Endothelial cell (in vitro differentiated cells): Measurements from ENCODE around the gene IGSF1. TPM values are rescaled to one million over a fixed set of nuclear protein-coding genes. Genes with fewer than 3 reads are reported as not detected.

ENCODE experiments used
- DNase-seq: peaks from one replicate; pipeline ENCODE4 v3.0.0; 2021; ENCODE audit warnings: low spot score
- H3K27ac Mint-ChIP-seq: one replicate; pipeline ENCODE4 v1.8.0; 2021; ENCODE audit warnings: mixed read lengths, inconsistent platforms; ENCODE audit not compliant: unreplicated experiment
- H3K27me3 Mint-ChIP-seq: one replicate; pipeline ENCODE4 v1.8.0; 2021; ENCODE audit warnings: mild to moderate bottlenecking, moderate library complexity, mixed read lengths, inconsistent platforms; ENCODE audit not compliant: unreplicated experiment
- H3K36me3 Mint-ChIP-seq: one replicate; pipeline ENCODE4 v1.8.0; 2021; ENCODE audit warnings: mild to moderate bottlenecking, low read depth, mixed read lengths, inconsistent platforms; ENCODE audit not compliant: unreplicated experiment
- H3K4me1 Mint-ChIP-seq: one replicate; pipeline ENCODE4 v1.8.0; 2021; ENCODE audit warnings: mild to moderate bottlenecking, mixed read lengths, inconsistent platforms; ENCODE audit not compliant: unreplicated experiment
- H3K4me3 Mint-ChIP-seq: one replicate; pipeline ENCODE4 v1.8.0; 2021; ENCODE audit warnings: mild to moderate bottlenecking, mixed read lengths, inconsistent platforms; ENCODE audit not compliant: unreplicated experiment
- H3K9me3 Mint-ChIP-seq: one replicate; pipeline ENCODE4 v1.8.0; 2021; ENCODE audit warnings: mixed read lengths, inconsistent platforms; ENCODE audit not compliant: unreplicated experiment
- CTCF ChIP-seq: fragments of 200-600 bp; sonication (generic); IDR thresholded peaks from one replicate; pipeline ENCODE4 v1.5.0; 2021; ENCODE audit warnings: antibody characterized with exemption; ENCODE audit not compliant: unreplicated experiment
- total RNA-seq: library from RNA; stranded (reverse); fragmentation: NEBNext Ultra II Directional; extraction: Animal tissue kit (Norgen Biotek cat#: 25700); gene quantifications from one replicate; pipeline ENCODE4 v1.2.1, GENCODE V29; 2021; ENCODE audit not compliant: unreplicated experiment

The IGSF1 gene
- total RNA-seq, 1 donor from 2014 or later, result 1.1 TPM

GRCh38 chrX:131239057-131239456, 50.0 kb downstream of the IGSF1 start:
- H3K27ac Mint-ChIP-seq, result no peak overlapping the region

DNA sequence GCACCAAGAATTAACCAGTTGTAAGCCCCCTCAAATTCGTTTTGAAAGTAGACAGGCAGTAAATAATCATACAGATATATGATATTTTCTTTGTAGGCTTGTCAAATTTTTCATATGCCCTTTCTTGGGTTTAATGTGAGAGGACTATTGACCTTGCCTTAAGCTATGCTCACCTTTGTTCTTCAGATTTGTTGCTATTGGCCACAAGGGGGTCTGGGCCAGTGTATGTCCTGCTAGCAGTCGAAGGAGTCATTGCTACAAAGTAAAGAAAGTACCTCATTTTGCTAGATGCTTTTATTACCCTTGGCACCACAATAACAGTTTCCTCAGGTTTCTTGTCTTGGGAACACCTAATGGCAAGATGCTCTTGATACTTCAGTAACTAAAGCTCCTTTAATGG, 51.7 kb downstream of the IGSF1 start:
- H3K27me3 Mint-ChIP-seq, result no peaks in the 10 kb centered on the region
- no peaks in the 10 kb centered on the region for H3K36me3 Mint-ChIP-seq
- TF ChIP-seq CTCF, result no peak
- no peak overlapping the region for H3K4me3 Mint-ChIP-seq
- DNase-seq, result no peak
- H3K27ac Mint-ChIP-seq, result no peak overlapping the region
- no peaks in the 10 kb centered on the region for H3K4me1 Mint-ChIP-seq
- no peaks in the 10 kb centered on the region for H3K9me3 Mint-ChIP-seq

More at GRCh38 chrX:131239057-131239456, 50.0 kb downstream of the IGSF1 start:
- Mint-ChIP-seq H3K9me3 (no peaks in the 10 kb centered on the region), H3K27me3 (no peaks in the 10 kb centered on the region), H3K36me3 (no peaks in the 10 kb centered on the region), H3K4me1 (no peaks in the 10 kb centered on the region), H3K4me3 (no peak overlapping the region)
- TF ChIP-seq CTCF, result no peak
- DNase-seq, result no peak

DNA sequence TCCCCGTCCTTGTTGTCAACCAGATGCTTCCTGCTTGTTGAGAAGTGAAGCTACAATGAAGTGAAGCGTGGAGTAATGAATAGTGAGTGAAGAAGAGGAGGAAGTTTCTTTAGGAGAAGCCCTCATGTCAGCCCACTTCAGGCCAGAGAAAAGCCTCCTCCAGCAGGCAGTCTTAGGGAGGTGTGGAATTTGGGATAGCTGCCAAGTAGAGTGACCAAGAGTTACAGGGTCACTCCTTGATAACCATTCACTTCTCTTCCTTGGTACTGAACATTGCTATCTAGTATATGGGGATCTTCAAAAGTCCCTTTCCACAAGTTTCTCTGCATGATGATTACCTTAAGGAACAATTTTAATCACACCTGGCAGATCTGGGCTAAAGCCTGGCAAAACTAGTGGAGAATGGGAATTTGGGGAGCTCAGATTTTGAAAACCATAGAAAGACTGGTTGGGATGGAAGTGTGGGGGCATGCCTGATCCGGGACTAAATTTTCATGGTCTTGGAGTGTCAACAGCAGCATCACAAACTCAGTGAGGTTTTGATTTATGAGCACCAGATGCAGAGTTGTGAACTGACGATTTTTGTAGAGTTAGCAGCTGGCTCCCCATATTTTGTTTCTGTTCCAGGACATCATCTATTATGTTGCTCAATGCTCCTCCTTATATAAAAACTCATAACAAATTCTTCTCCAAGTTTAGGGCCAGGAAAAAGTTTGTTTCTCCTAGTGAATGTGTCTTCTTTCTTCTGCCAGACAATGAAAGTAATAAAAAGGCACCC, 53.1 kb downstream of the IGSF1 start:
- no peak overlapping the region for H3K27ac Mint-ChIP-seq
- no peak for DNase-seq
- no peaks in the 10 kb centered on the region for H3K36me3 Mint-ChIP-seq
- H3K27me3 Mint-ChIP-seq, result no peaks in the 10 kb centered on the region
- no peaks in the 10 kb centered on the region for H3K4me1 Mint-ChIP-seq
- H3K4me3 Mint-ChIP-seq, result no peak overlapping the region
- no peak for TF ChIP-seq CTCF
- H3K9me3 Mint-ChIP-seq, result no peaks in the 10 kb centered on the region

DNA sequence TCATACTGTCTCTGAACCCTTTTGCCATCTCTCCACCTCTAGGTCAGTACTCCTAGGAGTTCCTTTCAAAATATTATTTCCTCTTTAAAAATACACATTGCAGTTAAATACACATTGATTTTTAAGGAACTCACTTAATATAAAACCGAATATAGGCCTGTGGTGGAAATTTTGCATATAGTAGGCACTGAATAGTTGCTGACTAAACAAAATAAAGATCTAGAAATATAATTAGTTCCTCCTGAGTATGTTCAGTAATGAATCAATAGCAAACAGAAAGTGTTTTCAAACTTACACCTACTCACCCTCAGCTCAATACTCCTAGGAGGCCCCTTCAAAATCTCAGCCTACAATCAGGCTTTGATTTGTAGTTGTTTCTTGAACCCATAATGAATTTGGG, 61.5 kb downstream of the IGSF1 start:
- Mint-ChIP-seq H3K27ac (no peak overlapping the region), H3K4me1 (no peaks in the 10 kb centered on the region)

More for the DNA sequence above, 61.5 kb downstream of the IGSF1 start:
- Mint-ChIP-seq H3K4me3 (no peak overlapping the region), H3K36me3 (no peaks in the 10 kb centered on the region), H3K27me3 (peaks cover 1% of the 10 kb centered on the region), H3K9me3 (no peaks in the 10 kb centered on the region)
- no peak for DNase-seq
- no peak for TF ChIP-seq CTCF
